K562 (cell line): Measurements from ENCODE around the gene FDX2. TPM values are rescaled to one million over a fixed set of nuclear protein-coding genes. Genes with fewer than 3 reads are reported as not detected.

Source experiments
- ARID2 ChIP-seq: fragments of 450-650 bp; IDR thresholded peaks from 2 replicates; pipeline ENCODE4 v1.6.1; 2017; ENCODE audit warnings: antibody characterized with exemption, mild to moderate bottlenecking
- ATF1 ChIP-seq, 2 experiments: fragments of 450-650 bp in 1 of 2; IDR thresholded peaks; 2 replicates each; pipeline ENCODE4 v1.6.1; 2016; ENCODE audit warnings: missing compliant biosample characterization in 1 of 2, missing genetic modification characterization in 1 of 2
- ATF2 ChIP-seq: sonication (generic); formaldehyde crosslinking; IDR thresholded peaks from 2 replicates; pipeline ENCODE4 v1.8.1; 2022; ENCODE audit warnings: missing genetic modification reagents
- BCLAF1 ChIP-seq, 2 experiments: fragments of 450-650 bp in 1 of 2; IDR thresholded peaks; 2 replicates each; pipeline ENCODE4 v1.6.1; 2011 to 2017; ENCODE audit warnings: low read depth in 2 of 2, antibody characterized with exemption in 1 of 2, borderline replicate concordance in 1 of 2, low read length in 1 of 2, mild to moderate bottlenecking in 1 of 2, mixed read lengths in 1 of 2; ENCODE audit not compliant: control insufficient read depth in 1 of 2
- BRD9 ChIP-seq: fragments of 450-650 bp; IDR thresholded peaks from 2 replicates; pipeline ENCODE4 v1.6.1; 2018; ENCODE audit warnings: low read depth; ENCODE audit not compliant: partially characterized antibody
- CXXC5 ChIP-seq: fragments of 250-450 bp; sonication (Bioruptor Pico); IDR thresholded peaks from 2 replicates; pipeline ENCODE4 v1.8.0; 2022; ENCODE audit warnings: inconsistent platforms, mild to moderate bottlenecking, moderate library complexity
- EGR1 ChIP-seq: fragments of 450-650 bp; conservative IDR thresholded peaks from 2 replicates; pipeline ENCODE4 v1.6.1; 2017; ENCODE audit warnings: mild to moderate bottlenecking
- FOXA1 ChIP-seq: fragments of 450-650 bp; IDR thresholded peaks from 2 replicates; pipeline ENCODE4 v1.6.1; 2016; ENCODE audit warnings: mild to moderate bottlenecking, borderline replicate concordance
- FOXP1 ChIP-seq: sonication (generic); formaldehyde crosslinking; IDR thresholded peaks from 2 replicates; pipeline ENCODE4 v1.8.0; 2022; ENCODE audit warnings: mild to moderate bottlenecking, missing genetic modification reagents
- GATA2 ChIP-seq: sonication (generic); formaldehyde crosslinking; IDR thresholded peaks from 2 replicates; pipeline ENCODE4 v1.4.0; 2020; ENCODE audit warnings: mild to moderate bottlenecking, missing genetic modification reagents
- MECOM ChIP-seq: fragments of 250-450 bp; sonication (Bioruptor Pico); IDR thresholded peaks from 2 replicates; pipeline ENCODE4 v1.8.0; 2022; ENCODE audit warnings: inconsistent platforms
- MEF2A ChIP-seq: IDR thresholded peaks from 2 replicates; pipeline ENCODE4 v1.6.1; 2011; ENCODE audit warnings: low read depth, mild to moderate bottlenecking, low read length, moderate library complexity; ENCODE audit not compliant: control insufficient read depth
- NCOA2 ChIP-seq, 2 experiments: fragments of 450-650 bp; IDR thresholded peaks; 2 replicates each; pipeline ENCODE4 v1.6.1; 2018; ENCODE audit warnings: mild to moderate bottlenecking in 2 of 2, moderate library complexity in 1 of 2; ENCODE audit not compliant: partially characterized antibody in 2 of 2
- PKNOX1 ChIP-seq: fragments of 450-650 bp; IDR thresholded peaks from 2 replicates; pipeline ENCODE4 v1.6.1; 2016
- RB1 ChIP-seq: fragments of 450-650 bp; IDR thresholded peaks from 2 replicates; pipeline ENCODE4 v1.6.1; 2017; ENCODE audit warnings: low read depth, mild to moderate bottlenecking
- SUPT5H ChIP-seq: fragments of 450-650 bp; IDR thresholded peaks from 2 replicates; pipeline ENCODE4 v1.6.1; 2016
- TCF15 ChIP-seq: fragments of 250-450 bp; sonication (Bioruptor Pico); IDR thresholded peaks from 2 replicates; pipeline ENCODE4 v1.8.0; 2022; ENCODE audit warnings: moderate library complexity, mild to moderate bottlenecking, inconsistent platforms
- TFAP4 ChIP-seq: sonication (generic); formaldehyde crosslinking; IDR thresholded peaks from 2 replicates; pipeline ENCODE4 v1.8.0; 2022; ENCODE audit warnings: missing genetic modification reagents, mild to moderate bottlenecking, moderate library complexity, borderline replicate concordance
- TRIM24 ChIP-seq, 2 experiments: fragments of 450-650 bp; IDR thresholded peaks; 2 replicates each; pipeline ENCODE4 v1.6.1; 2016
- ZBTB17 ChIP-seq: fragments of 450-650 bp; formaldehyde crosslinking; IDR thresholded peaks from 2 replicates; pipeline ENCODE4 v1.4.0; 2020; ENCODE audit warnings: mild to moderate bottlenecking
- ZNF699 ChIP-seq: fragments of 250-450 bp; sonication (Bioruptor Pico); IDR thresholded peaks from 2 replicates; pipeline ENCODE4 v1.8.0; 2021; ENCODE audit warnings: mild to moderate bottlenecking, moderate library complexity; ENCODE audit not compliant: insufficient replicate concordance
- polyA plus RNA-seq, 8 experiments: library from polyadenylated mRNA; depleted of rRNA in 4 of 8; stranded (reverse) in 5 of 8; unstranded in 3 of 8; fragments of >200 nt; fragmentation: Nextera tagmentation in 2 of 8; fragmentation: Illumina TruSeq in 1 of 8; extraction: Ambion mirVana in 2 of 8; extraction: Trizol in 1 of 8; gene quantifications; 2 replicates each; pipeline versions ENCODE4 v1.2.1 to v1.2.3, GENCODE V29; 2011 to 2014; ENCODE audit warnings: inconsistent platforms in 1 of 8, missing spikeins in 1 of 8
- total RNA-seq, 7 experiments: library from RNA; depleted of rRNA in 6 of 7; stranded (reverse); fragments of >200 nt in 6 of 7; fragmentation: Illumina TruSeq in 2 of 7; extraction: Trizol in 2 of 7; gene quantifications; 2 replicates each; pipeline versions ENCODE4 v1.2.1 to v1.2.3, GENCODE V29; 2011 to 2021; ENCODE audit warnings: low replicate concordance in 1 of 7

The FDX2 gene
- total and polyA plus RNA-seq, 9 of the 15 experiments (the other 6 are each of a cell fraction or from before 2014, with no cell fraction given) = 2.5 to 49.8 (median 29.7) TPM

GRCh38 chr19:10289167-10289835 is 26.5 kb downstream of the FDX2 start (continued):
- TF ChIP-seq FOXP1 = peak; percentile 88
- no peak for TF ChIP-seq MECOM (CRISPR knock-in tag)
- TF ChIP-seq ZBTB17 = no peak; the same call in 1 of the 2 replicates
- TF ChIP-seq TCF15 (CRISPR knock-in tag) = no peak
- no peak for TF ChIP-seq RB1
- TF ChIP-seq ATF1 (CRISPR knock-in tag; IDR thresholded peaks at IDR 0.05) = peak; percentile 59
- peak; percentile 65 for TF ChIP-seq ATF1 (tag; IDR thresholded peaks at IDR 0.05)
- no peak for TF ChIP-seq ATF2 (CRISPR knock-in tag)
- no peak for TF ChIP-seq BRD9
- peak; percentile 70; the same call in 1 of the 2 replicates for TF ChIP-seq TFAP4 (CRISPR knock-in tag)
- TF ChIP-seq FOXA1 = no peak
- 0 out of 2 replicates have a peak, but pooled peaks have one; percentile 29 for TF ChIP-seq MEF2A
- TF ChIP-seq CXXC5 (CRISPR knock-in tag) = peak; percentile 89
- no peak for TF ChIP-seq SUPT5H
- TF ChIP-seq EGR1 = peak; percentile 2; the same call in 1 of the 2 replicates
- no peak for TF ChIP-seq NCOA2 (IDR thresholded peaks at IDR 0.05; ENCODE audit: partially characterized antibody in 2 of 2)
- no peak for TF ChIP-seq ARID2
- TF ChIP-seq TRIM24 (IDR thresholded peaks at IDR 0.05) = 0 out of 4 replicates have a peak, but pooled peaks of 1 of the 2 experiments have one; percentile 11
- no peak for TF ChIP-seq PKNOX1
- TF ChIP-seq ZNF699 (CRISPR knock-in tag) = no peak
- TF ChIP-seq GATA2 (CRISPR knock-in tag) = peak; percentile 85
- 0 out of 4 replicates have a peak, but pooled peaks of 1 of the 2 experiments have one; percentile 46 for TF ChIP-seq BCLAF1 (IDR thresholded peaks at IDR 0.05; ENCODE audit: borderline replicate concordance in 1 of 2, control insufficient read depth in 1 of 2, low read depth in 2 of 2, low read length in 1 of 2)
